IMR-90 (cell line): ENCODE measurements around the gene CLDN6. TPM values are rescaled to one million over a fixed set of nuclear protein-coding genes. Genes with fewer than 3 reads are reported as not detected.

Source experiments
- ATAC-seq: fragments of 200-7000 bp; cut with Tn5 transposase; 2 replicates; pipeline ENCODE4 v1.9.1; 2020; ENCODE audit warnings: low read depth, mild to moderate bottlenecking, moderate library complexity
- BruUV-seq: library from RNA; stranded (reverse); fragments of 400-500 nt; replicated peaks from 2 replicates; lab custom pipeline; 2021; lab: Mats Ljungman, UMichigan
- CTCF ChIA-PET: fragments of 300-600 bp; formaldehyde crosslinking; extraction: SDS; loops from one replicate; lab custom pipeline; 2021; ENCODE audit warnings: antibody characterized with exemption; lab: Yijun Ruan, JAX
- POLR2A ChIA-PET: fragments of 300-600 bp; sonication (Branson Sonifier 250); formaldehyde crosslinking; loops from one replicate; lab custom pipeline; 2022; ENCODE audit warnings: antibody characterized with exemption; ENCODE audit not compliant: unreplicated experiment; lab: Charles Lee
- DNase-seq: peaks from one replicate; pipeline ENCODE4 v3.0.0; 2013
- H2AFZ ChIP-seq: replicated peaks from 2 replicates; pipeline ENCODE3; 2013; ENCODE audit warnings: low read length, mild to moderate bottlenecking; ENCODE audit not compliant: poor library complexity
- H2AK5ac ChIP-seq: 2 replicates; pipeline ENCODE4 v1.6.1; 2013; ENCODE audit warnings: low read depth, low read length, inconsistent platforms
- H2AK9ac ChIP-seq: replicated peaks from 2 replicates; pipeline ENCODE3; 2013; ENCODE audit warnings: mild to moderate bottlenecking, low read depth, low read length, moderate library complexity; ENCODE audit not compliant: poor library complexity
- H2BK120ac ChIP-seq: 2 replicates; pipeline ENCODE4 v1.6.1; 2013; ENCODE audit warnings: low read depth, low read length, inconsistent platforms
- H2BK15ac ChIP-seq: 3 replicates; pipeline ENCODE4 v1.6.1; 2013; ENCODE audit warnings: low read depth, low read length, inconsistent platforms
- H2BK20ac ChIP-seq: 2 replicates; pipeline ENCODE4 v1.6.1; 2013; ENCODE audit warnings: low read depth, mild to moderate bottlenecking, inconsistent platforms, low read length, moderate library complexity
- H2BK5ac ChIP-seq: 2 replicates; pipeline ENCODE4 v1.6.1; 2013; ENCODE audit warnings: mild to moderate bottlenecking, low read depth, low read length, inconsistent platforms; ENCODE audit not compliant: poor library complexity, severe bottlenecking
- H3K14ac ChIP-seq: replicated peaks from 2 replicates; pipeline ENCODE4 v1.6.1; 2013; ENCODE audit warnings: low read depth, low read length, inconsistent platforms
- H3K18ac ChIP-seq: 2 replicates; pipeline ENCODE4 v1.6.1; 2013; ENCODE audit warnings: low read depth, low read length, control low read depth
- H3K23ac ChIP-seq: 2 replicates; pipeline ENCODE4 v1.6.1; 2013; ENCODE audit warnings: low read depth, low read length, inconsistent platforms
- H3K27ac ChIP-seq: 2 replicates; pipeline ENCODE4 v1.5.1; 2013; ENCODE audit warnings: mild to moderate bottlenecking, control low read depth, low read length; ENCODE audit not compliant: insufficient read depth
- H3K27me3 ChIP-seq: 2 replicates; pipeline ENCODE4 v1.6.1; 2013; ENCODE audit warnings: low read length; ENCODE audit not compliant: control insufficient read depth, insufficient read depth
- H3K36me3 ChIP-seq: 2 replicates; pipeline ENCODE4 v1.6.1; 2013; ENCODE audit warnings: low read length, mixed read lengths; ENCODE audit not compliant: control insufficient read depth, insufficient read depth
- H3K4ac ChIP-seq: 2 replicates; pipeline ENCODE4 v1.6.1; 2013; ENCODE audit warnings: low read depth, low read length, inconsistent platforms
- H3K4me1 ChIP-seq: 2 replicates; pipeline ENCODE4 v1.6.1; 2013; ENCODE audit warnings: low read length, mixed read lengths; ENCODE audit not compliant: control insufficient read depth, insufficient read depth
- H3K4me2 ChIP-seq: 2 replicates; pipeline ENCODE4 v1.6.1; 2013; ENCODE audit warnings: low read depth, mild to moderate bottlenecking, control low read depth, low read length, moderate library complexity
- H3K4me3 ChIP-seq: 2 replicates; pipeline ENCODE4 v1.5.1; 2013; ENCODE audit warnings: low read depth, mild to moderate bottlenecking, control low read depth, low read length, moderate library complexity; ENCODE audit not compliant: insufficient read depth
- H3K56ac ChIP-seq: 2 replicates; pipeline ENCODE4 v1.6.1; 2013; ENCODE audit warnings: low read length, inconsistent platforms; ENCODE audit not compliant: insufficient read depth; ENCODE audit errors: extremely low read depth
- H3K79me1 ChIP-seq, 2 experiments: 2 replicates each; pipeline ENCODE4 v1.6.1; 2013; ENCODE audit warnings: low read length in 2 of 2, inconsistent platforms in 1 of 2, low read depth in 1 of 2
- H3K9ac ChIP-seq: 2 replicates; pipeline ENCODE4 v1.6.1; 2013; ENCODE audit warnings: low read depth, low read length, control low read depth
- H3K9me1 ChIP-seq: 2 replicates; pipeline ENCODE4 v1.6.1; 2013; ENCODE audit warnings: low read length, inconsistent platforms; ENCODE audit not compliant: insufficient read depth
- H3K9me3 ChIP-seq: 2 replicates; pipeline ENCODE4 v1.6.1; 2013; ENCODE audit warnings: low read length; ENCODE audit not compliant: control insufficient read depth, insufficient read depth
- H4K20me1 ChIP-seq: 2 replicates; pipeline ENCODE4 v1.6.1; 2013; ENCODE audit warnings: low read length, inconsistent platforms; ENCODE audit not compliant: insufficient read depth
- H4K5ac ChIP-seq: 2 replicates; pipeline ENCODE4 v1.6.1; 2013; ENCODE audit warnings: mild to moderate bottlenecking, low read depth, low read length, control low read depth
- H4K8ac ChIP-seq, 2 experiments: 2 replicates each; pipeline ENCODE4 v1.6.1; 2013; ENCODE audit warnings: low read depth in 2 of 2, low read length in 2 of 2, control low read depth in 1 of 2, inconsistent platforms in 1 of 2
- H4K91ac ChIP-seq: 2 replicates; pipeline ENCODE4 v1.6.1; 2013; ENCODE audit warnings: low read depth, low read length, inconsistent platforms; ENCODE audit not compliant: insufficient read depth
- BHLHE40 ChIP-seq: fragments of 150-350 bp; IDR thresholded peaks from 2 replicates; pipeline ENCODE4 v1.6.1; 2016; ENCODE audit warnings: mild to moderate bottlenecking, low read depth, low read length
- CEBPB ChIP-seq: IDR thresholded peaks from 2 replicates; pipeline ENCODE4 v1.6.1; 2012; ENCODE audit warnings: low read depth, low read length, improper control_type of control experiment
- CHD1 ChIP-seq: IDR thresholded peaks from 2 replicates; pipeline ENCODE4 v1.6.1; 2012; ENCODE audit warnings: low read depth, low read length, improper control_type of control experiment
- CTCF ChIP-seq: conservative IDR thresholded peaks from 2 replicates; pipeline ENCODE4 v1.5.1; 2012; ENCODE audit warnings: mild to moderate bottlenecking, low read depth, low read length, improper control_type of control experiment
- ELK1 ChIP-seq: fragments of 150-350 bp; IDR thresholded peaks from 2 replicates; pipeline ENCODE4 v1.6.1; 2016; ENCODE audit warnings: low read depth, mild to moderate bottlenecking, low read length, moderate library complexity, borderline replicate concordance
- FOS ChIP-seq: fragments of 150-350 bp; IDR thresholded peaks from 2 replicates; pipeline ENCODE4 v1.6.1; 2016; ENCODE audit warnings: low read depth, low read length
- MAFK ChIP-seq: IDR thresholded peaks from 2 replicates; pipeline ENCODE4 v1.6.1; 2012; ENCODE audit warnings: low read depth, low read length, improper control_type of control experiment
- MAZ ChIP-seq: IDR thresholded peaks from 2 replicates; pipeline ENCODE4 v1.6.1; 2012; ENCODE audit warnings: low read depth, mild to moderate bottlenecking, low read length, improper control_type of control experiment, moderate library complexity, borderline replicate concordance
- MXI1 ChIP-seq: IDR thresholded peaks from 2 replicates; pipeline ENCODE4 v1.6.1; 2012; ENCODE audit warnings: low read depth, mild to moderate bottlenecking, low read length, moderate library complexity, borderline replicate concordance
- NFE2L2 ChIP-seq: fragments of 150-350 bp; IDR thresholded peaks from 2 replicates; pipeline ENCODE4 v1.6.1; 2016; ENCODE audit warnings: low read depth, mild to moderate bottlenecking, low read length
- POLR2A ChIP-seq: IDR thresholded peaks from 2 replicates; pipeline ENCODE4 v1.6.1; 2012; ENCODE audit warnings: mild to moderate bottlenecking, low read depth, low read length
- RAD21 ChIP-seq: IDR thresholded peaks from 2 replicates; pipeline ENCODE4 v1.6.1; 2012; ENCODE audit warnings: low read length, improper control_type of control experiment
- RCOR1 ChIP-seq: IDR thresholded peaks from 2 replicates; pipeline ENCODE4 v1.6.1; 2012; ENCODE audit warnings: mild to moderate bottlenecking, low read length, improper control_type of control experiment; ENCODE audit not compliant: insufficient replicate concordance
- RFX5 ChIP-seq: IDR thresholded peaks from 2 replicates; pipeline ENCODE4 v1.8.0; 2012; ENCODE audit warnings: low read depth, mild to moderate bottlenecking, low read length, moderate library complexity
- SMC3 ChIP-seq: fragments of 150-350 bp; IDR thresholded peaks from 2 replicates; pipeline ENCODE4 v1.6.1; 2016; ENCODE audit warnings: low read depth, mild to moderate bottlenecking, antibody characterized with exemption, low read length, moderate library complexity
- USF2 ChIP-seq: fragments of 150-350 bp; IDR thresholded peaks from 2 replicates; pipeline ENCODE4 v1.6.1; 2017; ENCODE audit warnings: mild to moderate bottlenecking, antibody characterized with exemption, low read length, low read depth
- WGBS, 2 experiments: methylation state at CpG; one replicate each; pipeline versions ENCODE4 v1.1.5 to v1.1.7; 2013; ENCODE audit warnings: missing lambda C conversion rate in 2 of 2; ENCODE audit not compliant: insufficient read length in 1 of 2; ENCODE audit errors: extremely low coverage in 2 of 2; 5-methylcytosine and 5-hydroxymethylcytosine counted together
- dilution Hi-C: fragments of 300-500 bp; cut with HindIII; formaldehyde crosslinking; loops from one replicate; pipeline ENCODE4 v1.14.3; 2018; ENCODE audit warnings: low sequenced_read_pairs; ENCODE audit not compliant: unreplicated experiment
- in situ Hi-C: fragments of 300-500 bp; cut with MboI; formaldehyde crosslinking; loops from 3 replicates; pipeline ENCODE4 v1.14.3; 2019; ENCODE audit warnings: low sequenced_read_pairs, inconsistent platforms, mixed read lengths
- intact Hi-C: fragments of 100-400 bp; cut with micrococcal nuclease; formaldehyde crosslinking; loops from 2 replicates; pipeline ENCODE4 v1.10.0; 2022
- polyA plus RNA-seq, 3 experiments: library from polyadenylated mRNA; depleted of rRNA; stranded (reverse); fragments of >200 nt; gene quantifications; 2 replicates each; pipeline ENCODE4 v1.2.3, GENCODE V29; 2012; ENCODE audit warnings: low replicate concordance in 1 of 3
- total RNA-seq: library from RNA; depleted of rRNA; stranded (reverse); fragments of >200 nt; gene quantifications from 2 replicates; pipeline ENCODE4 v1.2.3, GENCODE V29; 2012

The CLDN6 gene
- total and polyA plus RNA-seq, 2 of the 4 experiments (the other 2 are of a cell fraction): 0.14 TPM; not detected in 1

GRCh38 chr16:3050487-3050886 lies 32.5 kb upstream of the CLDN6 start:
- in situ Hi-C loops: no loop called here
- no peak overlapping the region for H3K4ac ChIP-seq
- no peak for DNase-seq
- ATAC-seq: no peak
- H3K36me3 ChIP-seq: no peaks in the 10 kb centered on the region
- H4K91ac ChIP-seq: no peak overlapping the region
- no peak for TF ChIP-seq RFX5
- no peak for TF ChIP-seq MXI1
- no peak for TF ChIP-seq RAD21
- no peak for TF ChIP-seq MAFK
- TF ChIP-seq USF2: no peak
- TF ChIP-seq FOS: no peak
- no peak for TF ChIP-seq MAZ
- no peak for TF ChIP-seq ELK1
- TF ChIP-seq RCOR1: no peak
- no peak for TF ChIP-seq NFE2L2
- no peak for TF ChIP-seq CEBPB
- TF ChIP-seq CHD1: no peak
- TF ChIP-seq POLR2A: no peak
- no peak for TF ChIP-seq CTCF
- TF ChIP-seq BHLHE40: no peak
- TF ChIP-seq SMC3: no peak
- no peak overlapping the region for H3K4me3 ChIP-seq
- no peak overlapping the region for H2BK15ac ChIP-seq
- H3K79me1 ChIP-seq: no peaks in the 10 kb centered on the region
- dilution Hi-C loops: no loop called here
- H4K20me1 ChIP-seq: no peaks in the 10 kb centered on the region
- H3K9ac ChIP-seq: no peak overlapping the region
- no peak overlapping the region for H2AK5ac ChIP-seq
- no peaks in the 10 kb centered on the region for H3K9me3 ChIP-seq
- ChIA-PET POLR2A (no interaction called here), CTCF (no interaction called here)
- peaks cover 3% of the 10 kb centered on the region; the same call in 1 of the 2 replicates for H3K9me1 ChIP-seq
- H3K56ac ChIP-seq: no peak overlapping the region
- peaks cover 48% of the 10 kb centered on the region for H3K27me3 ChIP-seq
- H3K27ac ChIP-seq: no peak overlapping the region
- H2AK9ac ChIP-seq: no peak overlapping the region
- no peak overlapping the region for H3K23ac ChIP-seq
- WGBS, 2 experiments: no CpG with 5 or more reads among the region's 5 CpGs
- intact Hi-C loops: no loop called here
- no peak overlapping the region for H4K5ac ChIP-seq
- no peak overlapping the region for H3K18ac ChIP-seq
- H3K4me1 ChIP-seq: no peaks in the 10 kb centered on the region; the same call in 1 of the 2 replicates
- H3K14ac ChIP-seq: no peak overlapping the region
- no peak overlapping the region for H3K4me2 ChIP-seq
- H2AFZ ChIP-seq: no peak overlapping the region
- no TSS peak for BruUV-seq
- no peak overlapping the region for H2BK5ac ChIP-seq
- H2BK120ac ChIP-seq: no peak overlapping the region
- H2BK20ac ChIP-seq: no peak overlapping the region
- no peak overlapping the region for H4K8ac ChIP-seq
